Kidney tubule cell (primary cell): ENCODE measurements around the gene MACROH2A1.

Experiments used
- DNase-seq: peaks from one replicate; pipeline ENCODE4 v3.0.0-alpha.2; 2018; ENCODE audit warnings: low spot score

Gene MACROH2A1

GRCh38 chr5:135435467-135436330, 36.7 kb upstream of the MACROH2A1 start:
- no peak for DNase-seq

DNA sequence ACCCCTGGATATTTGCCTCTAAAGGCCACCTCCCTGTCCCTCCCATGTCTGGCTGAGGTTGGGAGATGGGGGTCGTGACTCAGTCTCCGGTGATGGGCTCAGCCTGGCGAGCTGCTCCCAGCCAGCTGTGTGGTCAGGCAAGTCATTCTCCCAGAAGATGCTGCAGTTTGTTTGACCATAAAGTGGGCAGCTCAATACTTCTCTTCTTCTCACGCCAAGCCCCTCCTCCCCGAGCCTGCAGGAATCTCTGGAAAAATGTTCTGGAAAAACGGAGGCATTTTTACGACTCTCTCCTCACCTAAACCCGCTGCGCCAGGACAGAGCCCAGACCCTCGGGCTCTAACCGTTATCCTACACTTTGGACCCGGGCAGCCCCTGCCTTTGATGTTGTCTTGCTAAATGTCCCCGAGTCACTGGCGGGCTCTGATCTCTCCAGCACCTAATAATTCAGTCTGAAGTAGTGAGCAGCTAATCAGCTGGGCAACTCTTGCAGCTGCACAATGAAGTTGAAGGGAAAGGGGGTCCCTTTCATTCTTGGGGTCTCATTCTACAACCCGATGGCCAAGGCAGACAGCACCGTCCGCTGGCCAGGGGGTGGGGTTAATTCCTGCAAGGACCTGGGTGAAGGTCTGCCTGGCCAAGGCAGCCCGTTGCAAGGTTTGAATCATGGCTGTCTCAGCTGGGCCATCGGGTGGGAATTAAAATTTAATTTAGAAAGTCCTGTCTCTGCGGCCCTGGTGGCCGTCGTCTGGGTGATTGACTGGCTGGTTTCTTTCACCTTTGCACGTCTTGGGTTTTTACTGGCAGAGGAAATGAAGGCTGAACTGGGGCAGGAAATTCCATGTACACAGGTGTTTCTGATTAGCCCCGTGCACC, 35.8 kb upstream of the MACROH2A1 start:
- no peak for DNase-seq

GRCh38 chr5:135433681-135434426, 34.8 kb upstream of the MACROH2A1 start:
- no peak for DNase-seq

DNA sequence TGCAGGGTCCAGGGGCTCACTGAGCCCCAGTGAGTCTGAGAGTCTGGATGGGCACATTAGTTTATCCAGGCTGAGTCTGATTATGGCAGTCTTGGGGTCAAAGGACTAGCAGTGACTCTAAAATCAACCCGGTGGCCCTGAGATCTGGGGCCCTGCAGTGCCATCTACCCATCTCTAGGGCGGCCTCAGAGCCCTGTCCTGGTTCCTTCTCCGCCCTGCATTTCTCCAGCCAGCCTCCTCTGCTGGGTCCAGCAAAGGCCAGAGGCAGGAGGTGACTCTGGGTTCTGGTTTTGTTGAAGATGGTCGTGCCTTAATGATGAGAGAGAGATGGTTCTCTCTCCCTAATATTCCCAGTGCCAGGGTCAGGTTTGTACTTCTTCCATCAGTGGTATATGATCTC, 33.1 kb upstream of the MACROH2A1 start:
- no peak for DNase-seq

GRCh38 chr5:135430135-135430437, 31.1 kb upstream of the MACROH2A1 start:
- DNase-seq = no peak

GRCh38 chr5:135429301-135430134, 30.5 kb upstream of the MACROH2A1 start:
- no peak for DNase-seq

GRCh38 chr5:135428586-135428985, 29.6 kb upstream of the MACROH2A1 start:
- no peak for DNase-seq

- peak; percentile 58 for DNase-seq
Measured at GRCh38 chr5:135426102-135427082, 27.4 kb upstream of the MACROH2A1 start.

- DNase-seq = no peak
Measured at GRCh38 chr5:135425641-135426040, 26.6 kb upstream of the MACROH2A1 start.

- DNase-seq = no peak
Measured at GRCh38 chr5:135423846-135424168, 24.8 kb upstream of the MACROH2A1 start.

GRCh38 chr5:135423146-135423845, 24.3 kb upstream of the MACROH2A1 start:
- DNase-seq = peak; percentile 10

DNA sequence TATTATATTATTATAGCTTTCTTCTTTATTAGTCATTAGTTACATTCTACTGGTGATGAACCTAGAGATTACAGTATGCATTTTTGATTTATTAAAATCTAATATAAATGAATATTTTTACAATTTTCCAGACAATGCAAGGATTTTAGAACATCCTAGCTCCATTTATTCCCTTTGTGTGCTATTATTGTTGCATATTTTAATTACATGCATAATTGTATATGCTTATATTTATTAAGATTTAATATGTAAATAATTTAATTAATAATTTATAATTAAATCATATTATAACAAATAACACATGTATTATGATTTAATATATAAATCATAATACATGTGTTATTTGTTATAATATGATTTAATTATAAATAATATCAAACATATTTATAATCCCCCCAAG, 23.4 kb upstream of the MACROH2A1 start:
- DNase-seq = no peak

GRCh38 chr5:135417083-135417482, 18.1 kb upstream of the MACROH2A1 start:
- DNase-seq = no peak

DNA sequence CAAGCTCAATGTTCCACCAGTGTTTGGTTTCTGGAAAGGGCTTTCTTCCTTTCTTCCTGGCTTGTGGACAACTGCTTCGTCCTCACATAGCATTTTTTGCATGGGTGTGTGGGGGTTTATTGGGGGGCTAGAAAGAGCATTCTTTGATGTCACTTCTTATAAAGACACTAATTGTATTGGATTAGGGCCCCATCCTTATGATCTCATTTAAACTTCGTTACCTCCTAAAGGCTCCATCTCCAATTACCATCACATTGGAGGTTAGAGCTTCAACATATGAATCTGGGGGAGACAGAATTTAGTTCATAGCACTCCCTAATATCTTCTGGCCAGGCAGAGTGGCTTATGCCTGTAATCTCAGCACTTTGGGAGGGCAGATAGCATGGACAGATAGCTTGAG, 6.1 kb upstream of the MACROH2A1 start:
- DNase-seq = no peak

GRCh38 chr5:135402031-135402430, 3.0 kb upstream of the MACROH2A1 start:
- no peak for DNase-seq

- no peak for DNase-seq
Measured at GRCh38 chr5:135400866-135401265, 1.8 kb upstream of the MACROH2A1 start.

DNA sequence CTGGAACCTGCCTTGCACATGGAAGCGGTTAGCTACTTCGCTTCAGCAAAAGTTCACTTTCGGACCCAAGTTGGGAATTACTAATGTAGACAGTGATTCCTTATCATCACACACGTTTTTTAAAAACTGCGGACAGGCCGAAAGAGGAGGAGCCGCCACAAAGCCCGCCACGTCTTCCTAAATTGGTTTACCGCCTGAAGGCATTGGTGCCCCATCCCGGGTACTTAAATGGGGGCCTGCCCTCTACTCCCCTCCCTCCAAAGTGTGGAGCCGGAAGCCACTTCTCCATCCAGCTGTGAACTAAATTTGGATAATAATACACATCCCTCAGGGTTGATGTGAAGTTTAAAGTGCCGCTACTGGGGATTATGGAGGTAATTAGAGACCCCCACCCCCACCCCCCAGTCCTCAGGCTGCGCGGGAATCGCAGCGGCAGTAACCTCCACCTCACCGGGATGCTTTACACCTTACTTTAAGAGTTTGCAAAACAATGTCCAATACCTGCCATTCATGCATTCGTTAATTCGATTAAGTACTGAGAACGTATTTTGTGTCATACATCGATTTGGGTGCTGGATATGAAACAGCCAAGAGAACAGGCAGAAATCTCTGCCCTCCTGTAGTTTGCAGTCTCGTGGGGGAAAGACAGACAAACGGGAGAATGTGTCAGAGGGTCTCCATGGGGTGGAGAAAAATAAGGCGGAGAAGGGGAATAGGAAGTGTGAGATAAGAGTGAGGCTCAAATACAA, 937 bp upstream of the MACROH2A1 start:
- DNase-seq = no peak

- DNase-seq = peak; percentile 66
Measured at GRCh38 chr5:135398160-135398854, 724 bp downstream of the MACROH2A1 start.

DNA sequence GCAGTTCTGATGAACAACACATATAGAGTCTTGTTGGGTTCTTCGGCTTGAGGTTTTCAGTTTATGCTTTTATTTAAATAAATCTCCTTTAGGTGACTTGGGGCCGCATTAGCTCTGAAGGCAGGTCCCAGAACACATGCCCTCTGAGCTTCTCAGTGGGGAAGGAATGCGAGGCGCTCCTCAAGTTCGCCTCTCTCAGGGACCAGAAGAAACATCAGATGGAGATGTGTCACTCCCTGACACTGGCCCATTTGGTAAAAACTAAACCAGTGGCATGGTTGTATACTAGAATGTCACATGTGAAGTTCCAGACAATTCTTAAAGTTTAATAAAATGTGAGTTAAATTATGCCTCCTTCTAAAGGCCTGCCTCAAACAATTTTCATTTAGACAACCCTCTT, 1.9 kb downstream of the MACROH2A1 start:
- DNase-seq = no peak
